Kidney glomerular epithelial cell (primary cell): Measurements from ENCODE around the gene MYEF2.

Source experiments
- DNase-seq: peaks from one replicate; lab custom pipeline; 2025; lab: John Stamatoyannopoulos, UW

The MYEF2 gene

DNA sequence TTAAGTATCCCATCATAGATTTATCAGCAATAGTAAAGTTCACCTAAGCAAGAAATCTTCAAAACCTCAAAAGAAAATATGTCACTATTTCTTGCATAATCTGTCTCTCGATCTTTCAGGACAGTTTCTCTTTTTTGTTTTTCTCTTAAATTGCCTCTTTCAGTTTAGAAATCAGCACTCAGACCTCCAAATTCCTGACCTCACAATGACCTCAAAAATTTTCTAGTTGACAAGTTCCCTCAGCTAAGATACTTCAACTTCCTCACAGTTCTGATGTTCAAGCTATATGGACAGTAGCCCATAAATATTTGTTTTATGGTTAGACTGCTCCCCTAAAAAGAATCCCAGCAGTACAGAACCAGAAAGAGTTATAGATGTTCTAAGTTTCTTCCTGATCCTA lies 33.2 kb downstream of the MYEF2 start:
- DNase-seq = no peak

- DNase-seq = no peak
These were observed 34.2 kb downstream of the MYEF2 start for GRCh38 chr15:48143856-48144255.

DNA sequence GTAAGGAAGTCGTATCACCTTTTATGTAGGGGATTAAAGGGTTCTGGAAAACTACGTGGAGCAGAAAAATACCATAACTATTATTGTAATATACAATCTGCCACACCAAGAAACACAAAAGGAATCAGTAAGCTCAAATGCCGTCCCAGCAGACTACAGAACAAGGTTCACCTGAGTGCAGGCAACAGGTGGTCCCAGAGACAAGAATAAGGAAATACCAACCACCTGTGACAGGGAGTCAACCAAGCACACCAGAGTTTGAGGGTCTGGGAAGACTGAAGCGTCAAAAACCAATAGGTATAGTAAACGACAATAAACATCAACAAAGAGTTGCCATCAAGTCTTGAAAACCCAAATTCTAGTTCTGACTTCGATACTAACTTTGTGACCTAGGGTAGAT lies 45.2 kb downstream of the MYEF2 start:
- no peak for DNase-seq

GRCh38 chr15:48131324-48131723 lies 46.8 kb downstream of the MYEF2 start:
- DNase-seq = no peak

DNA sequence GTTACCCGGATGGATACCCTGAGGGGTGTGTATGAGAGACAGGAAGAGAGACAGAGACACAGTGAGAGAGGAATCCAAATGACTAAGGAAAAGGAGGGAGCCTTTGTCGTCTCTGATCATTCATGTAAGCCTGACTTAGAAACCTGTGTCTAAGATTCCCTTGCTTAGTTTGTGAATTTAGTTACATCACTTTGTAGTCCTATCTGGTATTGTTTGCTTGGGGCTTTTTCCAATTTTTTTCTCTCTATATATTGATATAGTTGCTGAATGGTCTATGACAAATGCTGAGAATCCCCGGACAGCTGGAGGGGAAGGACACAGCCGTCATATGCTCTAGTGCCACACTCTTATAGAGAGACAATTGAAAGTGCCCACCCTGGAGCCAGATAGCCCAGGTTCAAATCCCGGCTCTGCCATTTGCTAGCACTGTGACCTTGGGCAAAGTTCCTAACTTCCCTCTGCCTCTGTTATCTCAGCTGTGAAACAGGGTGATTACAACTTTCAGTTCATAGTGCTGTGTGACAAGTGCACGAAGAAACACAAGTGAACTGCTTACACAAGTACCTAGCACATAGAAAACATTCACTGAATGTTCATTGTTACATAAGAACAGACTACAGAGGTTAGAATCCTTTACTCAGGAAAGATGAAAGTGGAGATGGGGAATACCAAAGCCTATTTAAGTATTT lies 51.3 kb downstream of the MYEF2 start:
- DNase-seq = no peak

DNA sequence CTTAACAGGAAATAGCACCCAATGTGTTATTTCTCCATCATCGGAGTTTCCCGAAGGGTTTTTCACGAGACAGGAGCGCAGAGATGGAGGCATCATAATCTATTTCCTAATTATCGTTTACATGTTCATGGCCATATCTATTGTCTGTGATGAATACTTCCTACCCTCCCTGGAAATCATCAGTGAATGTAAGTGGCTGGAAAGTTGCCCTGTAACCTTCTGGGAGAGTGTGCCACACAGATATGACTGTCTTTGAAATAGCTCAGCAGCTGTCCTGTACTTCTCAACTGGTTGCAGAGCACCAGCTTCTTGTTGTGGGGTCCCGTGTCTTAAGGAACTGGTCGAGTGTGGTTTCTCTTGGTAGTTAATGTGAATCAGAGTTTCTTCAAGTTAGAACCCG lies 56.2 kb downstream of the MYEF2 start:
- DNase-seq = no peak

DNA sequence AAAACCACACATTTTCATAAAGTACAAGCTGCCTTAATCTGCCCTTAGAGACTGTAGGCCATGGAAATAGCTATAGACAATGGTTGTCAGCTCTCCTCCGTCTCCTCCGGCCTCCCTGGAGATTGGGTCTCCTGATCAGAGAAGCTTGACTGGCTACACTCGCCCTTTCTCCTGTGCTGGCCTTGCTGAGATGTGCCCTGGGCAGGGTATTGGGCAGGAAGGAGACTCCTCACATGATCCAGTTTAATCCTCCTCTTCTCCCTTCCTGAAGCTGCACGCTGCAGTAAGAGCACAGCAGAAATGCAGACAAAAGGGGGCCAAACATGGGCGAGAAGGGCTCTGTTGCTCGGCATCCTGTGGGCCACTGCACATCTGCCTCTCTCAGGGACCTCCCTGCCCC lies 57.4 kb downstream of the MYEF2 start, which contains the start of gene SLC24A5:
Gene SLC24A5 (plus strand): TSS at position 246 of the 400 bp plus-strand sequence. CDS start 55 bp downstream, at position 301.
- no peak for DNase-seq

GRCh38 chr15:48119277-48119676 lies 58.8 kb downstream of the MYEF2 start:
- DNase-seq = no peak

GRCh38 chr15:48112242-48112641 lies 65.9 kb downstream of the MYEF2 start:
- DNase-seq = peak; percentile 10

DNA sequence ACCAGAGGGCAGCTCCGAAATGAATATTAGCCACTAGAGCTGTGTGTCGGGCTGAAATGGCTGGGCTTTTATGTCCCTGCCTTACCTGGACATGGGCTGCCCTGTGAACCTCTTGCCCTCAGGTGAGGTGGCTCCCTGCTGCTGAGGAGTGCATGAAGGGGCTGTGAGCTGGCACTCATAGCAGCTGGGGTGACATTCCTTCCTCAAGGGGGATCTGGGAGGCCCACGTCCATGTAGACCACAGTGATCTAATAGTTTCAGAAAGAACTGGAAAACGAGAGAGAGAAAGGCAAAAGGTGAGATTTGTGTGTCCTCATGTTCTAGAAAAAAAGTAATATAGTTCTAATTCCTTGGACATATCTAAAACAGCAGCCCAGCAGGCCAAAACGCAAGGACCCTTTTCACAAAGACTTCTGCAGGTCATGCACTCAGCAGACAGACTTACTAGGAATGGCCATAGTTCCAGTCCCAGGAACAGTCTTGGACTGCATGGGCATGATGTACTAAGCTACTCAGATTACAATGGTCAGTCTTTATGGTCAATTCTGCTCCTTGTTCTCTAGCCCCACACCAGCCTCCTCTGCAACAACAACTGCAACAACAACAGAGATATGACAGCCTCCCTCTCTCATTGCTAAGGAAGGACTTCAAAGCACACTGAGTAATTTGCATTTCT lies 68.1 kb downstream of the MYEF2 start:
- no peak for DNase-seq

GRCh38 chr15:48109212-48109611 lies 68.9 kb downstream of the MYEF2 start:
- no peak for DNase-seq

GRCh38 chr15:48105936-48106335 lies 72.2 kb downstream of the MYEF2 start:
- no peak for DNase-seq

DNA sequence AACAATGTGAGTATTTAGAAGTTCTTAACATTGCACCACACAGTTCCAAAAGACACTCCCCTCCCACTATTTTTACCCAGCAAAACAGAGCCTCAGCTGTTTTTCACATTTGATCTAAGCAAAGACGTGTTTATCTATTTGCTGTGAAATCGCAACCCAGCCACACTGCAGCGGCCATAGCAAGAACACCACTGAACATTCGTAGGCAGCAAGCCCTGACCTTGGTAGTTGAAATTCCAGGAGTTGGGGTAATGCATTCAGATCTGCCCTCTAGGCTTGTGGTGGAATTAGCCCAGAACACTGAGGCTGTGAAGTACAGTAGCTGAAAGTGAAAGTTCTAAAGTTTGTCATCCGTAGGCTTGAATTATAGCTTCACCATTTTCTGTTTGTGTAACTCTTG lies 74.4 kb downstream of the MYEF2 start:
- DNase-seq = no peak

DNA sequence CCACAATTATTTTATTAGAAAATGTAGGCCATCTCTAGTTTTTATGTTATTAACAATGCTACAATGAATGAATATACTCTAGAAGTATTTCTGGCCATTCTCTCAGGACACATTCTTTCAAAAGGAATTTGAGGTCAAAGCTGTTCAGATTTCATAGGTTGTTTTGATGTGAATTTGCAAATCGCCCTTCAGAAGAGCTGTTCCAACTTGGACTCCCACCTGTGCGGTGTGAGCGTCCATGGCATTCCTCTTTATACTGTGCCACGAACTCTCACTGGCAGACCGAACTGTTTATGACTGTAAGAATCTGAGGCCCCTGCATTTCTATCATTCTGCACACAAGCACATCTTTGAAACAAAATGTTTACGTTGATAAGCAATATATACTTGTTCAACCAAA lies 75.9 kb downstream of the MYEF2 start:
- peak; percentile 47 for DNase-seq

DNA sequence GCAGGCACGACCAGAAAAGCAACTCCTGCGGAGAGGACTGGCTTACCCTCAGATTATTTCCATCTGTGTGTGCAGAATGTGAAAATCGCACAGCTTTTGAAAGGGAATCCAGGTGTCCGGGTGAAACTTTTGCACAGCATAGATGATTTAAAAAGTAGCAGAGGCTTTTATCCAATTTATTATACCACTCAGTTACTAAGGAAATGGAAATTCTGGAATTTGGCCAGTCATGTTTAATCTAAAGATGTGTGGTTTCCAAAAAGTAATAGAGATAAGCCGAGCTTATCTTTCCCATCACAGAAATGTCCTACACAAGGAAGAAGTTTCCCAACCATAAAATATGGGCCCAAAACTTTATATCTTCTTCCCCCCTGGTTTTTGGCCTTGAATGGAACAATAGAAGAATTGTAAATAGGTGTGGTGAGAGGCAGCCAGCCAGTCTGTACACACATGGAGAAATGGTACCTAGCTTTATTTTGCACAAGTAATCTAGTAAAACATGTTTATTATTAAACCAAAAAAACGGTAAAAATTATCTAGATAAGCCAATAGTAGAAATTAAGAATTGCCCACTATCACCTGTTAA lies 76.6 kb downstream of the MYEF2 start:
- no peak for DNase-seq

DNA sequence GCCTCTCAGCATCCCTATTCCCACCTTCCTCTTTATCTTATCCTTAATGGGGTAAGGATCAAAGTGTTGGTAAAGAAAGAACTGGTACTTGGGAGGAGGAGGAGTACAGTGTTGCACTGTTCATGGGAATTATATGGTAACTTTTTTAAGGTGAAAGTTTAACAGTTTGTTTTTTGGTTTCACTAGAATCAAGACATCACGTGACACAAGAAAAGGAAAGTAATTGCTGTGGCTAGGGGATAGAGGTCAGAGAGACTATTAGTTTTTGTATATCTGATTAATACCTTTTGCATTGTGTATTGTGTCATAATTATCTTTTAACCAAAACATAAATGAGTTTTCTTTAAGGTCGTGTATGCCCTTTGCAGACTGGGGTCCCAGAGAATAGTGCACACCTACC lies 80.8 kb downstream of the MYEF2 start:
- DNase-seq = no peak

DNA sequence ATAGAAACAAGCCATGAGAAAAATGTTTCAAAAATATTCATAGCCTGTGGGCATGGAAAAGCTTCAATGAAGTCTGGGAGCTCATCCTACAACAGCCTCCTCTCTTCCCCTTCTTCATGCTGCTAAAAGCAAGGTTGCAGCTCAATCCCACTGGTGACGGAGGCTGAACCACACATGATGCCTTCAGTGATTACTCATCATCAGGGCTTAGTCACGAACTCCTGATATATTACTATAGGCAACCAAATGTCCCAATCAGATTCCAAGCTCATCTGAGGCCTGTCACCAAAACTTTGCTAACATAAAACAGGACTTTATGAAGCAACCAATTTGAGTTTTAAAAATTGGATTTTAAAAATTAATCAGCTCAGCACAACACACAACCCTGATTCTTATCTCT lies 81.3 kb downstream of the MYEF2 start:
- DNase-seq = peak; percentile 21

GRCh38 chr15:48096355-48096786 lies 81.7 kb downstream of the MYEF2 start:
- DNase-seq = no peak

- DNase-seq = no peak
These were observed 86.6 kb downstream of the MYEF2 start for GRCh38 chr15:48091522-48091921.

DNA sequence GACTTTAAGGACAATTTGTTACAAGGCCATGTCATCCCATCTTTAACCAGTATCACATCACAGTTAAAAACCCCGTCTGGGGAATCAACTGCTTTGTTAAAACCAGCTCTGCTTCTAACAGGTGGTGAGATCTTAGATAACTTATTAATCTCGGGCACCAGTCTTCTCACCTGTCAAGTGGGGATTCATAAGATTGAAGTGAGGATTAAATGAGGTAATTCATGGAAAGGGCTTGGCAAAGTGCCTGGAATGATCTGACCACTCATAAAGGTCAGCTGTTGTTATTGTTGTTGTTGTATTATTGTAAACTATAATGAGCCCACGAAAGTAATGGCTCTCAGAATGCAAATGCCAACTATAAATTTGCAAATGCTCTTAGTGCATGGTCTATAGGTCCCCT lies 87.4 kb downstream of the MYEF2 start:
- no peak for DNase-seq

GRCh38 chr15:48090115-48090514 lies 88.0 kb downstream of the MYEF2 start:
- DNase-seq = no peak

DNA sequence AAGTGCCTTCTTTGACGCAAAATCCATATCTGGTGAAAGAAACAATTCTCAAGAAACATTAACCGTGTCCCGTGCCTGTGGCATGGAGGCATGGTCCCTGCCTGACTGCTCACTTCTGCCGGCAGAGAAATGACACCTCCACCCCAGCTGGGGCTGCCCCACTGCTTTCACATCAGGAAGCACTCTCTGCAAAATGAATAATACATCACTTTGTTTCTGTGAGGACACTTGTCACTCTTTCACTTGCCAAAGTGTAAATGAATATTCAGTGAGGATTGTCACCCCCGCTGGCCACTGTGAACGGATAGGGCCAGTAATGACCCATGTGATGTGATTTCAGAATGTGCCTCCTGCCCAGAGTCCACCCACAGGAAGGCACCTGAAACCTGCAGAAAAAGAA lies 88.4 kb downstream of the MYEF2 start:
- no peak for DNase-seq

GRCh38 chr15:48087844-48088243 lies 90.3 kb downstream of the MYEF2 start:
- DNase-seq = no peak
